ENCODE measurements around the gene MACROH2A2. TPM values are rescaled to one million over a fixed set of nuclear protein-coding genes. Genes with fewer than 3 reads are reported as not detected.

Gene MACROH2A2
- total and polyA plus RNA-seq, 8 donors: 8.1 to 78.7 (median 71.3) TPM

DNA sequence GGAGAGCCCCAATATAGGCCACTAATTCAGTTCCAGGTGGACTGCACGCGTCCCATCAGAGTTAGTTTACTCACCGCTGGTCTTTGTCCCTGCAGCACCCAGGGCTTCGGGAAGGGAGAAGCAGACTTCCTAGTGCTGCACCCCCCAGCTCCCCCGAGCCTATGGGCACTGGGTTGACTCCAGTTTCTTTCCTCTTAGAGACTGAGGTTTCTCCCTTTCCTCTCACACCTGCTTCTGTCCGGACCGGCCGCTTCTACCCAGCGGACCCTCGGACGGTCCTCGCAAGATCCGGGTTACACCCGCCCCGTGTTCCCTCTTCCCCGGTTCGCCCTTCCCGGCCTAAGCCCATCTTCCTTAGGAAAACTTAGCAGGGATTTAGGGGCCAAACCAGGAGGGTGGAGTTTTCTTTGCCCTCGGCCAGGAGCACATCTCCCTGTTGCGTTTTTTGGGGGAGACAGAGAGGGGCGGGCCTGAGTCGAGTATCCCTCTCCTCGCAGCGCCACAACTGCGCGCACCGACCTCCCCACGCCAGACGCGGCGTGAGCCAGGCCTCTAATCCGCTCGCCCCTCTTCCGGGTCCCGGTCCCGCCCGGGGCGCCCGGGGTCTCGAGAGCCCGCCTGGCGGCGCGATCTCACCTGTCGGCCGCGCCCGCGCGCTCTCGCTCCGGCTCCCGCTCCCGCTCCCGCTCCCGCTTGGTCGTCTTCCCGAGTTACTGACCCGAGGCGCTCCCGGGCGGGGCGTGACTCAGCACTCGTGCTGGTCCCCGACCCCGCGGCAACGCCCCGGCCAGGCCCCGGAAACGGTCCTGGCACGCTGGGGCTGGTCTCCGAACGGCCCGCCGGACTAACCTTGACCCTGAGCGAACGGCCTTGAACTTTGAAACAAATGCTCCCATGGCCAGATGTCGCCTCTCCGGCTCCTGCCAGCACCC is 79.7 kb downstream of the MACROH2A2 start, which contains the start of gene AIFM2:
Gene AIFM2 (minus strand): TSS at position 728 of the 932 bp plus-strand sequence. CDS start 8,741 bp downstream, outside the sequence.
- H3K4me1 ChIP-seq: peaks cover 7 to 22% of the 10 kb centered on the region in 2 donors
- TF ChIP-seq, protein P1, sequence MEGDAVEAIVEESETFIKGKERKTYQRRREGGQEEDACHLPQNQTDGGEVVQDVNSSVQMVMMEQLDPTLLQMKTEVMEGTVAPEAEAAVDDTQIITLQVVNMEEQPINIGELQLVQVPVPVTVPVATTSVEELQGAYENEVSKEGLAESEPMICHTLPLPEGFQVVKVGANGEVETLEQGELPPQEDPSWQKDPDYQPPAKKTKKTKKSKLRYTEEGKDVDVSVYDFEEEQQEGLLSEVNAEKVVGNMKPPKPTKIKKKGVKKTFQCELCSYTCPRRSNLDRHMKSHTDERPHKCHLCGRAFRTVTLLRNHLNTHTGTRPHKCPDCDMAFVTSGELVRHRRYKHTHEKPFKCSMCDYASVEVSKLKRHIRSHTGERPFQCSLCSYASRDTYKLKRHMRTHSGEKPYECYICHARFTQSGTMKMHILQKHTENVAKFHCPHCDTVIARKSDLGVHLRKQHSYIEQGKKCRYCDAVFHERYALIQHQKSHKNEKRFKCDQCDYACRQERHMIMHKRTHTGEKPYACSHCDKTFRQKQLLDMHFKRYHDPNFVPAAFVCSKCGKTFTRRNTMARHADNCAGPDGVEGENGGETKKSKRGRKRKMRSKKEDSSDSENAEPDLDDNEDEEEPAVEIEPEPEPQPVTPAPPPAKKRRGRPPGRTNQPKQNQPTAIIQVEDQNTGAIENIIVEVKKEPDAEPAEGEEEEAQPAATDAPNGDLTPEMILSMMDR (IDR thresholded peaks at IDR 0.05): no peak
- peak within 1 kb of the TSS; percentile 6 to 79 for H3K27ac ChIP-seq
- ATAC-seq (peak; percentile 90), DNase-seq (peak in 3 of 4 donors; percentile 74 to 94 (median 84))
- H3K36me3 ChIP-seq: no peaks in the 10 kb centered on the region
- peaks cover 0 to 13% of the 10 kb centered on the region in 2 donors for H3K27me3 ChIP-seq
- H3K9me3 ChIP-seq: no peaks in the 10 kb centered on the region
- H3K4me3 ChIP-seq: peak within 1 kb of the TSS; percentile 51 to 67
- intact Hi-C loops (cut with DNase I): no loop called here

DNA sequence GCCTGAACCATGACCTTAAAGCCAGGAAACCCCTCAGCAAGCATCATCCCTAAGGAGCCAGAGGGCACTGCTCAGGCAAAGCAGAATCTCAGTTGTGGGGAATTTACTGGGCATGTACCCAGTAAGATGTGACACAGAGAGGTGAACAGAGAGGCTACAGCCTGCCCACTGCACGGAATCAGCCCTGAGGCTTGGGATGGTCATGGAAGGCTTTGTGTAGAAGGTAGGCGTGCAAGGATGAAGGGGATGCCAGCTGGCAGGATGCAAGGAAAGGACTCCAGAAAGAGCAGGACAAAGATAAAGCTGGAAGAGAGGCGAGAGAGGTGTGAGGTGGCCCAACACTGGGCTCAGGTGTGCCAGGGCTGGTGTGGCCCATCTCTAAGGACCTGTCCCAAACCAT is 82.4 kb downstream of the MACROH2A2 start:
- intact Hi-C loops (cut with DNase I): no loop called here
- Histone ChIP-seq H3K27me3 (peaks cover 0 to 13% of the 10 kb centered on the region in 2 donors), H3K27ac (no peak overlapping the region), H3K4me3 (no peak overlapping the region), H3K36me3 (peaks cover 0 to 5% of the 10 kb centered on the region in 2 donors), H3K9me3 (no peaks in the 10 kb centered on the region), H3K4me1 (peaks cover 7 to 22% of the 10 kb centered on the region in 2 donors)
- DNase-seq (no peak), ATAC-seq (no peak)
- TF ChIP-seq, protein P1 (IDR thresholded peaks at IDR 0.05): no peak

DNA sequence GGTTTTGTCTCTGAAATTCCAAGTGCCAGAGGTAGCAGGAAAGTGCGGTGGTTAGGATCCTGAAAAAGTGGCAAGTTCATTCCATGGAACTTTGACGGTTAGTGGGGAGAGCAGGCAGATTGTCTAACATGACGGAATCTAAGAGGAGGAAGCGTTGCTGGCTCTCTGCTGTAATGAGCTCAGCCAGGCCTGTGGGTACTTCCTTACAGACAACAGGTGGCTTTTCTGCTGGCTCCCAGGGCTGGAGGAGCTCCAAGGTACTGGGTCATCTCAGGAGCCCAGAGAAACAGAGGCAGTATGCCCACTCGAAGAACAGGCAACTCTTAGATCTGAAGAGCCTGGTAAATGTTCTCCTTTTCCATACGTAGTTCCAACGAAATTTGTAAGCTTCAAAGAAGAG is 83.0 kb downstream of the MACROH2A2 start:
- DNase-seq (no peak), ATAC-seq (no peak)

DNA sequence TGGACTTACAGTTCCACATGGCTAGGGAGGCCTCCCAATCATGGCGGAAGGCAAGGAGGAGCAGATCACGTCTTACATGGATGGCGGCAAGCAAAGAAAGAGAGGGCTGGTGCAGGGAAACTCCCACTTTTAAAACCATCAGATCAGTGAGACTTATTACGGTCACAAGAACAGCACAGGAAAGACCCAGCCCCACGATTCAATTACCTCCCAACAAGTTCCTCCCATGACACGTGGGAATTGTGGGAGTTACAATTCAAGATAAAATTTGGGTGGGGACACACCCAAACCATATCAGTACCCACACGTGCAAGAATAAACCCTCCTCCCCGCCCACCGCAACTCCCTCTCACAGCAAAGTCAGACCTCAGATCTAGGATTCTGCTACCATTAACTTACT is 84.5 kb downstream of the MACROH2A2 start:
- DNase-seq (no peak), ATAC-seq (no peak)
- Histone ChIP-seq H3K4me3 (no peak overlapping the region), H3K36me3 (peaks cover 0 to 5% of the 10 kb centered on the region in 2 donors), H3K4me1 (peaks cover 0 to 5% of the 10 kb centered on the region in 2 donors), H3K27me3 (peaks cover 0 to 7% of the 10 kb centered on the region in 2 donors), H3K9me3 (no peaks in the 10 kb centered on the region), H3K27ac (no peak overlapping the region)
- TF ChIP-seq, protein P1 (IDR thresholded peaks at IDR 0.05): no peak
- intact Hi-C loops (cut with DNase I): no loop called here

More for the DNA sequence above, 83.0 kb downstream of the MACROH2A2 start:
- no peak overlapping the region for H3K27ac ChIP-seq
- intact Hi-C loops (cut with DNase I): no loop called here
- H3K4me1 ChIP-seq: peaks cover 7 to 20% of the 10 kb centered on the region in 2 donors
- peaks cover 0 to 13% of the 10 kb centered on the region in 2 donors for H3K27me3 ChIP-seq
- H3K36me3 ChIP-seq: peaks cover 0 to 5% of the 10 kb centered on the region in 2 donors
- no peak overlapping the region for H3K4me3 ChIP-seq
- no peaks in the 10 kb centered on the region for H3K9me3 ChIP-seq
- TF ChIP-seq, protein P1 (IDR thresholded peaks at IDR 0.05): no peak
